ENCODE data around the gene TSPO. TPM values are rescaled to one million over a fixed set of nuclear protein-coding genes. Genes with fewer than 3 reads are reported as not detected.

Gene TSPO
- total and polyA plus RNA-seq, 2 of the 13 experiments (the other 11 are each of a cell fraction or from before 2014, with no cell fraction given) = 0.46 to 1.4 TPM

- TF ChIP-seq ZFP37 (CRISPR knock-in tag; IDR thresholded peaks at IDR 0.05; ENCODE audit: borderline replicate concordance) = no peak
- TF ChIP-seq, protein P1, sequence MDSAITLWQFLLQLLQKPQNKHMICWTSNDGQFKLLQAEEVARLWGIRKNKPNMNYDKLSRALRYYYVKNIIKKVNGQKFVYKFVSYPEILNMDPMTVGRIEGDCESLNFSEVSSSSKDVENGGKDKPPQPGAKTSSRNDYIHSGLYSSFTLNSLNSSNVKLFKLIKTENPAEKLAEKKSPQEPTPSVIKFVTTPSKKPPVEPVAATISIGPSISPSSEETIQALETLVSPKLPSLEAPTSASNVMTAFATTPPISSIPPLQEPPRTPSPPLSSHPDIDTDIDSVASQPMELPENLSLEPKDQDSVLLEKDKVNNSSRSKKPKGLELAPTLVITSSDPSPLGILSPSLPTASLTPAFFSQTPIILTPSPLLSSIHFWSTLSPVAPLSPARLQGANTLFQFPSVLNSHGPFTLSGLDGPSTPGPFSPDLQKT (CRISPR knock-in tag; IDR thresholded peaks at IDR 0.05; ENCODE audit: borderline replicate concordance) = no peak
- TF ChIP-seq ARNT2 (CRISPR knock-in tag; IDR thresholded peaks at IDR 0.05; ENCODE audit: low read depth) = no peak
- no peak for TF ChIP-seq ZNF280B (CRISPR knock-in tag; IDR thresholded peaks at IDR 0.05; ENCODE audit: borderline replicate concordance)
- no peak for TF ChIP-seq HMG20B (CRISPR knock-in tag; conservative IDR thresholded peaks at IDR 0.05)
- TF ChIP-seq ZNF761 (CRISPR knock-in tag; conservative IDR thresholded peaks at IDR 0.05) = no peak
- TF ChIP-seq ZNF619 (CRISPR knock-in tag; IDR thresholded peaks at IDR 0.05) = no peak
- TF ChIP-seq KDM5A (IDR thresholded peaks at IDR 0.05; ENCODE audit: borderline replicate concordance, low read length) = no peak
- TF ChIP-seq ARNTL (CRISPR knock-in tag; IDR thresholded peaks at IDR 0.05) = no peak
Observed at GRCh38 chr22:43179146-43179910, 28.0 kb downstream of the TSPO start (continued).

DNA sequence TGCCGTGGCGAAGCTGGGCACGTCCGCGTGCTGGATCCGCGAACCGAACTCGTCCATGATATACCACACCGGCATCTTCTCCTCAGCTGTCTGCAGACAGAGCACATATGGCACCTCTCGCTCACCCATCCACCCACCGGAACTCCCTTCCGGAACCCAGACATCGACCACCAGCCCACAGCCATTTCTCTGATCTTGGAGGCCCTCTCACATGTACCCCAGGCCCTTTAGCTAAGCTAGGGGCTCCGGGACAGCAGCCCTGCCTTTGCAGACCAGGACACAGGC, 28.5 kb downstream of the TSPO start:
- Histone ChIP-seq H3K9me3 (ENCODE audit: low read length) (no peaks in the 10 kb centered on the region), H3K4me1 (ENCODE audit: insufficient read depth, low read length) (peaks cover 16% of the 10 kb centered on the region), H3K36me3 (replicated peaks in 1 of 2; ENCODE audit: control insufficient read depth in 1 of 2, insufficient read depth in 2 of 2, low read length in 2 of 2) (peaks cover 11 to 33% of the 10 kb centered on the region in 2 experiments), H3K79me2 (ENCODE audit: insufficient read depth, low read length) (no peaks in the 10 kb centered on the region), H3K27me3 (ENCODE audit: control insufficient read depth in 1 of 2, insufficient read depth in 2 of 2, low read length in 2 of 2) (no peaks in the 10 kb centered on the region), H3K9ac (ENCODE audit: insufficient read depth, low read depth, low read length) (no peak overlapping the region), H4K20me1 (ENCODE audit: insufficient read depth, low read length) (no peaks in the 10 kb centered on the region), H3K4me3 (replicated peaks in 1 of 3; ENCODE audit: insufficient read depth in 1 of 3, low read depth in 2 of 3, low read length in 3 of 3) (no peak overlapping the region), H2AFZ (ENCODE audit: low read length) (no peak overlapping the region), H3K27ac (ENCODE audit: extremely low read length, insufficient read depth, low read length) (no peak overlapping the region), H3K4me2 (ENCODE audit: low read depth, low read length) (no peak overlapping the region)
- no peak for FAIRE-seq
- DNase-seq (ENCODE audit: low spot score) = no peak
- WGBS (ENCODE audit: low lambda C conversion rate) = over 99% methylated on average over 15 of the region's 15 CpGs
- BruUV-seq (replicated peaks) = no TSS peak
- ChIA-PET CTCF (ENCODE audit: low intra/inter-chr PET ratio, low total read pairs) (no interaction called here), POLR2A (interaction anchor here (0.6 to 1.2 kb wide), 2 partner anchors 22 to 31 kb away, joined by 3 to 4 read pairs; no protein-coding TSS in a partner anchor)
- intact Hi-C loops (cut with micrococcal nuclease; ENCODE audit: unreplicated experiment) = no loop called here
- ATAC-seq = no peak
- in situ Hi-C loops (cut with HindIII; ENCODE audit: extremely low pct_ligation_motif_present, low pct_unique_long_range_greater_than_20kb) = no loop called here
- TF ChIP-seq MIER3 (CRISPR knock-in tag; IDR thresholded peaks at IDR 0.05; ENCODE audit: borderline replicate concordance) (no peak), RBM22 (optimal IDR thresholded peaks at IDR 0.05; ENCODE audit: low read length) (no peak), ZNF512 (CRISPR knock-in tag; IDR thresholded peaks at IDR 0.05) (no peak), ZNF329 (CRISPR knock-in tag; IDR thresholded peaks at IDR 0.05; ENCODE audit: low read depth) (no peak), ZKSCAN1 (IDR thresholded peaks at IDR 0.05; ENCODE audit: low read length) (no peak), GTF3A (CRISPR knock-in tag; conservative IDR thresholded peaks at IDR 0.05) (no peak), SP4 (CRISPR knock-in tag; IDR thresholded peaks at IDR 0.05) (no peak), ZNF775 (CRISPR knock-in tag; IDR thresholded peaks at IDR 0.05; ENCODE audit: borderline replicate concordance) (no peak), FOXJ3 (CRISPR knock-in tag; IDR thresholded peaks at IDR 0.05; ENCODE audit: borderline replicate concordance) (no peak)
- TF ChIP-seq, protein P1 (CRISPR knock-in tag; IDR thresholded peaks at IDR 0.05; ENCODE audit: borderline replicate concordance) = no peak

Measured in HepG2 (cell line).